ENCODE measurements around the gene KRTAP1-1.
"Not testable (repeated sequence)": the region's sequence is repeated elsewhere in the genome, so short reads cannot be mapped to it uniquely, and the experiment has no call there.

GRCh38 chr17:41065016-41065689 lies 23.9 kb upstream of the KRTAP1-1 start:
- TF ChIP-seq CTCF (conservative IDR thresholded peaks at IDR 0.05; ENCODE audit: low read depth, low read length); ELK1 (IDR thresholded peaks at IDR 0.05; ENCODE audit: borderline replicate concordance, low read depth, low read length): not testable (repeated sequence)
- TF ChIP-seq, protein P1, sequence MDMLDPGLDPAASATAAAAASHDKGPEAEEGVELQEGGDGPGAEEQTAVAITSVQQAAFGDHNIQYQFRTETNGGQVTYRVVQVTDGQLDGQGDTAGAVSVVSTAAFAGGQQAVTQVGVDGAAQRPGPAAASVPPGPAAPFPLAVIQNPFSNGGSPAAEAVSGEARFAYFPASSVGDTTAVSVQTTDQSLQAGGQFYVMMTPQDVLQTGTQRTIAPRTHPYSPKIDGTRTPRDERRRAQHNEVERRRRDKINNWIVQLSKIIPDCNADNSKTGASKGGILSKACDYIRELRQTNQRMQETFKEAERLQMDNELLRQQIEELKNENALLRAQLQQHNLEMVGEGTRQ (IDR thresholded peaks at IDR 0.05; ENCODE audit: low read depth, low read length) = not testable (repeated sequence)
